ENCODE measurements around the gene ZC2HC1B. TPM values are rescaled to one million over a fixed set of nuclear protein-coding genes. Genes with fewer than 3 reads are reported as not detected.

The ZC2HC1B gene
- total and polyA plus RNA-seq, 9 of the 15 experiments (the other 6 are each of a cell fraction or from before 2014, with no cell fraction given): not detected

- H3K4me3 ChIP-seq: no peak overlapping the region
- CTCF ChIA-PET (ENCODE audit: low intra/inter-chr PET ratio): no interaction called here
- BruUV-seq (replicated peaks): no TSS peak
- ATAC-seq: no peak
- no peak overlapping the region for H3K27ac ChIP-seq (ENCODE audit: extremely low read depth, low read depth, low read length)
- TF ChIP-seq RAD21 (CRISPR knock-in tag; conservative IDR thresholded peaks at IDR 0.05 in 1 of 2, IDR thresholded peaks at IDR 0.05 in 1 of 2) (peak in 1 of 2 experiments; percentile 28; a peak in 2 of 4 replicates), MAFF (IDR thresholded peaks at IDR 0.05; ENCODE audit: low read length) (no peak)
- H3K9ac ChIP-seq (ENCODE audit: insufficient read depth in 1 of 2, low read depth in 2 of 2, low read length in 2 of 2): no peak overlapping the region
- no peaks in the 10 kb centered on the region for H3K79me2 ChIP-seq (ENCODE audit: control insufficient read depth, insufficient read depth, low read length)
- no peaks in the 10 kb centered on the region for H3K9me3 ChIP-seq (replicated peaks; ENCODE audit: control insufficient read depth, insufficient read depth, low read depth, low read length)
- H3K4me1 ChIP-seq (replicated peaks in 1 of 2; ENCODE audit: control insufficient read depth in 2 of 2, insufficient read depth in 2 of 2, low read length in 2 of 2): no peaks in the 10 kb centered on the region
- H2AFZ ChIP-seq (ENCODE audit: low read depth, low read length): no peak overlapping the region
- no peak for DNase-seq (ENCODE audit: extremely low read depth in 1 of 4, low spot score in 3 of 4)
- in situ Hi-C loops (cut with MboI) (no loop called here), intact Hi-C loops (cut with micrococcal nuclease) (no loop called here)
- 0 out of 5 replicates have a peak, but pooled peaks cover 0 to 1% of the 10 kb centered on the region in 2 experiments for H3K27me3 ChIP-seq (ENCODE audit: control insufficient read depth in 2 of 2, insufficient read depth in 2 of 2, low read length in 2 of 2)
- POLR2A ChIA-PET: interaction anchor here (0.6 to 1.6 kb wide), 2 partner anchors 11 to 373 kb away, joined by 3 to 7 read pairs; no protein-coding TSS in a partner anchor
- FAIRE-seq: no peak
- H3K36me3 ChIP-seq (ENCODE audit: control insufficient read depth, insufficient read depth, low read length): no peaks in the 10 kb centered on the region
- H3K9me1 ChIP-seq (ENCODE audit: control insufficient read depth, insufficient read depth, low read length): no peaks in the 10 kb centered on the region
- H4K20me1 ChIP-seq (replicated peaks; ENCODE audit: control insufficient read depth, insufficient read depth, low read length): no peaks in the 10 kb centered on the region
- WGBS (ENCODE audit: insufficient coverage, low coverage, missing lambda C conversion rate): 30% methylated on average over 4 of the region's 4 CpGs
- H3K4me2 ChIP-seq (ENCODE audit: insufficient read depth, low read length): no peak overlapping the region
These were observed 88.8 kb downstream of the ZC2HC1B start for GRCh38 chr6:143952947-143953701.

- Histone ChIP-seq H3K27me3 (ENCODE audit: control insufficient read depth in 2 of 2, insufficient read depth in 2 of 2, low read length in 2 of 2) (no peaks in the 10 kb centered on the region), H2AFZ (ENCODE audit: low read depth, low read length) (no peak overlapping the region), H3K27ac (ENCODE audit: extremely low read depth, low read depth, low read length) (no peak overlapping the region), H3K36me3 (ENCODE audit: control insufficient read depth, insufficient read depth, low read length) (no peaks in the 10 kb centered on the region), H3K9me3 (replicated peaks; ENCODE audit: control insufficient read depth, insufficient read depth, low read depth, low read length) (no peaks in the 10 kb centered on the region), H3K4me3 (no peak overlapping the region), H3K9ac (ENCODE audit: insufficient read depth in 1 of 2, low read depth in 2 of 2, low read length in 2 of 2) (no peak overlapping the region), H3K4me2 (ENCODE audit: insufficient read depth, low read length) (no peak overlapping the region), H4K20me1 (replicated peaks; ENCODE audit: control insufficient read depth, insufficient read depth, low read length) (no peaks in the 10 kb centered on the region), H3K4me1 (replicated peaks in 1 of 2; ENCODE audit: control insufficient read depth in 2 of 2, insufficient read depth in 2 of 2, low read length in 2 of 2) (no peaks in the 10 kb centered on the region), H3K9me1 (ENCODE audit: control insufficient read depth, insufficient read depth, low read length) (no peaks in the 10 kb centered on the region), H3K79me2 (ENCODE audit: control insufficient read depth, insufficient read depth, low read length) (no peaks in the 10 kb centered on the region)
- FAIRE-seq (no peak), ATAC-seq (no peak), DNase-seq (ENCODE audit: extremely low read depth in 1 of 4, low spot score in 3 of 4) (no peak)
- WGBS (ENCODE audit: insufficient coverage, low coverage, missing lambda C conversion rate): 22% methylated on average over 4 of the region's 4 CpGs
- ChIA-PET CTCF (ENCODE audit: low intra/inter-chr PET ratio) (no interaction called here), POLR2A (interaction anchor here (0.6 to 1.6 kb wide), 2 partner anchors 10 to 374 kb away, joined by 3 to 7 read pairs; no protein-coding TSS in a partner anchor)
- peak in 1 of 2 experiments; percentile 29; a peak in 1 of 4 replicates for TF ChIP-seq RAD21 (CRISPR knock-in tag; conservative IDR thresholded peaks at IDR 0.05 in 1 of 2, IDR thresholded peaks at IDR 0.05 in 1 of 2)
- TF ChIP-seq RNF2 (IDR thresholded peaks at IDR 0.05): no peak
- in situ Hi-C loops (cut with MboI) (no loop called here), intact Hi-C loops (cut with micrococcal nuclease) (no loop called here)
- BruUV-seq (replicated peaks): no TSS peak
These were observed 89.6 kb downstream of the ZC2HC1B start for GRCh38 chr6:143953922-143954321.

Measured in K562 (cell line).